Left ventricle myocardium inferior (tissue), 1 donor: ENCODE measurements around the gene CD81. TPM values are rescaled to one million over a fixed set of nuclear protein-coding genes. Genes with fewer than 3 reads are reported as not detected.

ENCODE experiments used
- DNase-seq: peaks from one replicate; pipeline ENCODE4 v3.0.0-alpha.2; 2020
- H3K27ac ChIP-seq: fragments of 200-600 bp; replicated peaks from 2 replicates; pipeline ENCODE4 v1.8.0; 2021
- H3K27me3 ChIP-seq: fragments of 200-600 bp; 2 replicates; pipeline ENCODE4 v1.8.0; 2021; ENCODE audit warnings: low read depth
- H3K36me3 ChIP-seq: fragments of 200-600 bp; 2 replicates; pipeline ENCODE4 v1.8.0; 2021
- H3K4me1 ChIP-seq: fragments of 200-600 bp; 2 replicates; pipeline ENCODE4 v1.8.0; 2021
- H3K4me3 ChIP-seq: fragments of 200-600 bp; 2 replicates; pipeline ENCODE4 v1.8.0; 2021; ENCODE audit warnings: mild to moderate bottlenecking, moderate library complexity
- H3K9me3 ChIP-seq: fragments of 200-600 bp; replicated peaks from 2 replicates; pipeline ENCODE4 v1.8.0; 2021
- intact Hi-C: fragments of 100-400 bp; cut with micrococcal nuclease; formaldehyde crosslinking; loops from one replicate; pipeline ENCODE4 v1.11.0; 2022
- total RNA-seq: library from RNA; stranded (reverse); fragmentation: NEBNext Ultra II Directional; extraction: Animal tissue kit (Norgen Biotek cat#: 25700); gene quantifications from one replicate; pipeline ENCODE4 v1.2.1, GENCODE V29; 2021
- TF ChIP-seq, protein P1 (sequence below): fragments of 200-600 bp; IDR thresholded peaks from 2 replicates; pipeline ENCODE4 v1.8.0; 2021; ENCODE audit warnings: antibody characterized with exemption, mild to moderate bottlenecking, borderline replicate concordance
- donor health status: DM: no; HTN: yes; CAD: no; lungs with severe emphysema.

The CD81 gene
- total RNA-seq, 1 donor from 2014 or later, result 412 TPM

DNA sequence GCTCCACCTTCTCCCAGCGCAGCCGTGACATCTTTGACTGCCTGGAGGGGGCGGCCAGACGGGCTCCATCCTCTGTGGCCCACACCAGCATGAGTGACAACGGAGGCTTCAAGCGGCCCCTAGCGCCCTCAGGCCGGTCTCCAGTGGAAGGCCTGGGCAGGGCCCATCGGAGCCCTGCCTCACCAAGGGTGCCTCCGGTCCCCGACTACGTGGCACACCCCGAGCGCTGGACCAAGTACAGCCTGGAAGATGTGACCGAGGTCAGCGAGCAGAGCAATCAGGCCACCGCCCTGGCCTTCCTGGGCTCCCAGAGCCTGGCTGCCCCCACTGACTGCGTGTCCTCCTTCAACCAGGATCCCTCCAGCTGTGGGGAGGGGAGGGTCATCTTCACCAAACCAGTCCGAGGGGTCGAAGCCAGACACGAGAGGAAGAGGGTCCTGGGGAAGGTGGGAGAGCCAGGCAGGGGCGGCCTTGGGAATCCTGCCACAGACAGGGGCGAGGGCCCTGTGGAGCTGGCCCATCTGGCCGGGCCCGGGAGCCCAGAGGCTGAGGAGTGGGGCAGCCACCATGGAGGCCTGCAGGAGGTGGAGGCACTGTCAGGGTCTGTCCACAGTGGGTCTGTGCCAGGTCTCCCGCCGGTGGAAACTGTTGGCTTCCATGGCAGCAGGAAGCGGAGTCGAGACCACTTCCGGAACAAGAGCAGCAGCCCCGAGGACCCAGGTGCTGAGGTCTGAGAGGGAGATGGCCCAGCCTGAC, 26.0 kb downstream of the CD81 start:
- intact Hi-C loops, result no loop called here
- Histone ChIP-seq H3K36me3 (peaks cover 27% of the 10 kb centered on the region), H3K9me3 (no peaks in the 10 kb centered on the region), H3K4me1 (peaks cover 39% of the 10 kb centered on the region), H3K4me3 (no peak overlapping the region), H3K27me3 (no peaks in the 10 kb centered on the region), H3K27ac (no peak overlapping the region)
- DNase-seq, result no peak
- TF ChIP-seq, protein P1, sequence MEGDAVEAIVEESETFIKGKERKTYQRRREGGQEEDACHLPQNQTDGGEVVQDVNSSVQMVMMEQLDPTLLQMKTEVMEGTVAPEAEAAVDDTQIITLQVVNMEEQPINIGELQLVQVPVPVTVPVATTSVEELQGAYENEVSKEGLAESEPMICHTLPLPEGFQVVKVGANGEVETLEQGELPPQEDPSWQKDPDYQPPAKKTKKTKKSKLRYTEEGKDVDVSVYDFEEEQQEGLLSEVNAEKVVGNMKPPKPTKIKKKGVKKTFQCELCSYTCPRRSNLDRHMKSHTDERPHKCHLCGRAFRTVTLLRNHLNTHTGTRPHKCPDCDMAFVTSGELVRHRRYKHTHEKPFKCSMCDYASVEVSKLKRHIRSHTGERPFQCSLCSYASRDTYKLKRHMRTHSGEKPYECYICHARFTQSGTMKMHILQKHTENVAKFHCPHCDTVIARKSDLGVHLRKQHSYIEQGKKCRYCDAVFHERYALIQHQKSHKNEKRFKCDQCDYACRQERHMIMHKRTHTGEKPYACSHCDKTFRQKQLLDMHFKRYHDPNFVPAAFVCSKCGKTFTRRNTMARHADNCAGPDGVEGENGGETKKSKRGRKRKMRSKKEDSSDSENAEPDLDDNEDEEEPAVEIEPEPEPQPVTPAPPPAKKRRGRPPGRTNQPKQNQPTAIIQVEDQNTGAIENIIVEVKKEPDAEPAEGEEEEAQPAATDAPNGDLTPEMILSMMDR, result no peak

DNA sequence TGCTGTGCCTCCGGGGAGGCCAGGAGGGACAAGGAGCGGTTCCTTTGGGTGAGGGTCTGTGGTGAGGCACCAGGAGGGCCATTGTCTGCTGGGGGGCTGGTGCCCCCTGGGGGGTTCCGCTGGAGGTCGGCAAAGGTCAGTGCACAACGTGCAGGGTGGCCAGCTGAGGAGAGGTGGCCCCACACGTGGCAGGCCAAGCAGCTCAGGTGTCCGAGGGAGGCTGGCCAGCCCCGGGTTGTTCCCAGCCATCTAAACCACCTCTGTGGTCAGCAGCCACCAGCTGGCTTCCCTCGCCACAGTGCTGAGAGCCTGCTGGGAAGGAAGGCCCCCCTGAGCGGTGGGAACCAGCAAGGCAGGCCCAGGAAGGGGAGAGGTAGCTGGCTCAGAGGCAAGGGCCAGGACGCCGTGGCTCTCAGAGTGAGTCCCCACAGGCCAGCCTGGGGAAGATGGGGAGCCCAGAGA, 27.7 kb downstream of the CD81 start:
- Histone ChIP-seq H3K27ac (no peak overlapping the region), H3K4me1 (peaks cover 22% of the 10 kb centered on the region), H3K4me3 (no peak overlapping the region), H3K9me3 (no peaks in the 10 kb centered on the region), H3K27me3 (no peaks in the 10 kb centered on the region), H3K36me3 (peaks cover 19% of the 10 kb centered on the region)
- TF ChIP-seq, protein P1, result no peak
- no peak for DNase-seq
- intact Hi-C loops, result no loop called here

DNA sequence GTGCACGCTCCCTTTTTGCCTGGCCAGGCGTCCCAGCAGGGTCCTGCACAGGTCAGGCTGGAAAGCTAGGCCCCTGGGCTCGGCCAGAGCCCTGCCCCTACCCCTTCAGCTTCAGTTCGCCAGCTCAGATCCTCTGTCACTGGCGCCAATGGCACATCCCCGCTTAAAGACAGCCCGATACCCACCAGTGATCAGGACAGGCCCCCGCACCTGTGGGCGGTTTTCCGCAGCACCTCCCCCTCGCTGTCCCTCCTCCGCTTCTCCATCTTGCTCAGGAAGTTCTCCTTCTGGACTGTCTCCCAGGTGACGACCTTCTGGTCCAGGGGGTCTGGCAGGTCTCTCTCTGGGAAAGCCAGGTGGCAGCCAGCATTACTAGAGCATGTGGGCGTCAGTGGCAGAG, 29.3 kb downstream of the CD81 start:
- DNase-seq, result no peak
- H3K9me3 ChIP-seq, result no peaks in the 10 kb centered on the region
- H3K4me3 ChIP-seq, result no peak overlapping the region
- H3K4me1 ChIP-seq, result peaks cover 10% of the 10 kb centered on the region
- H3K27me3 ChIP-seq, result peaks cover 7% of the 10 kb centered on the region
- H3K36me3 ChIP-seq, result peaks cover 19% of the 10 kb centered on the region
- intact Hi-C loops, result no loop called here
- no peak overlapping the region for H3K27ac ChIP-seq
- TF ChIP-seq, protein P1, result no peak

DNA sequence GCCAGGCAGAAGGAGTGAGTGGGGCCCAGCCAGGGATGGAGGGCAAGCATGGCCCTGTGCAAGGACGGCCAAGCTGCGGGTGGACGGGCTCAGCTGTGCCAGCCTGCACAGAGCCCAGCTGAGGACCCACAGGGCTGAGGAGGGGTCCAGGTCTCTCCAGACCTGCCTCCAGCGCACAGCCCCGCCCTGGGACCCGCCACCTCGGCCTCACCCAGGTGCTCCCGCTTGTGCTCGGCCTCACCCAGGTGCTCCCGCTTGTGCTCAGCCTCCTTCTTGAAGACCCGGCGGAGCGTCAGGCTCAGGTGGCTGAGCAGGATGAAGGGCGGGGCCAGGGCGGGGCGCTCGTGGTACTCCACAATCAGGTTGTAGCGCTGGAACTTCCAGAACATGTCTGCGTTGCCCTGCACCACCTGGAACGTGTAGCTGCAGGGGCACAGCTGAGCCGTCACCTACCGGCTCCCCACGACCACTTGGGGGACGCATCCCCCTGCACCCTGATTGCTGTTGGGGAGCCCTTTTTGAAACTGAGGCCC, 29.8 kb downstream of the CD81 start:
- H3K4me1 ChIP-seq, result peaks cover 5% of the 10 kb centered on the region
- H3K27ac ChIP-seq, result no peak overlapping the region
- intact Hi-C loops, result no loop called here
- H3K27me3 ChIP-seq, result peaks cover 7% of the 10 kb centered on the region
- H3K9me3 ChIP-seq, result no peaks in the 10 kb centered on the region
- DNase-seq, result no peak
- TF ChIP-seq, protein P1, result no peak
- H3K4me3 ChIP-seq, result no peak overlapping the region
- peaks cover 19% of the 10 kb centered on the region for H3K36me3 ChIP-seq

DNA sequence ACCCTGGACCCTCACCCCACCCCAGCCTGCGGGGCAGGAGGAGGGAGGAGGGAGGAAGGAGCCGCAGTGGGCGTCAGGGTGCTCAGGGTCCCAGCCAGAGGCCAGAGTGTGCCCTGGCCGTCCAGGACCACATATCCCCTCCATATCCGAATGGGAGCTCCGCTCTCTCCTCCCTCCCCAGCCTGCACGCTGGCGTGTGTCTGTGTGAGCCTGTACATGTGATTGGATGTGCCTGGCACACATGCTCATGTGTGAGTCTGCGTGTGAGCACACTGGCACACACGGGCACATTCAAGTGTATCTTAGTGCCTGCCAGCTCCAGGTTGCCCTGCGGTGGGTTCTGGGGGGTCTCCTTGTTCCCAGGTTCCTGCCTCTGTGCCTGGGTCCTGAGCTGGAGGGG, 31.6 kb downstream of the CD81 start:
- H3K4me1 ChIP-seq, result no peaks in the 10 kb centered on the region
- H3K9me3 ChIP-seq, result no peaks in the 10 kb centered on the region
- H3K27me3 ChIP-seq, result peaks cover 7% of the 10 kb centered on the region
- intact Hi-C loops, result no loop called here
- no peak overlapping the region for H3K27ac ChIP-seq
- TF ChIP-seq, protein P1, result no peak
- no peak for DNase-seq
- H3K4me3 ChIP-seq, result no peak overlapping the region
- H3K36me3 ChIP-seq, result peaks cover 2% of the 10 kb centered on the region
